Measurements from ENCODE around the gene GPC6.

DNA sequence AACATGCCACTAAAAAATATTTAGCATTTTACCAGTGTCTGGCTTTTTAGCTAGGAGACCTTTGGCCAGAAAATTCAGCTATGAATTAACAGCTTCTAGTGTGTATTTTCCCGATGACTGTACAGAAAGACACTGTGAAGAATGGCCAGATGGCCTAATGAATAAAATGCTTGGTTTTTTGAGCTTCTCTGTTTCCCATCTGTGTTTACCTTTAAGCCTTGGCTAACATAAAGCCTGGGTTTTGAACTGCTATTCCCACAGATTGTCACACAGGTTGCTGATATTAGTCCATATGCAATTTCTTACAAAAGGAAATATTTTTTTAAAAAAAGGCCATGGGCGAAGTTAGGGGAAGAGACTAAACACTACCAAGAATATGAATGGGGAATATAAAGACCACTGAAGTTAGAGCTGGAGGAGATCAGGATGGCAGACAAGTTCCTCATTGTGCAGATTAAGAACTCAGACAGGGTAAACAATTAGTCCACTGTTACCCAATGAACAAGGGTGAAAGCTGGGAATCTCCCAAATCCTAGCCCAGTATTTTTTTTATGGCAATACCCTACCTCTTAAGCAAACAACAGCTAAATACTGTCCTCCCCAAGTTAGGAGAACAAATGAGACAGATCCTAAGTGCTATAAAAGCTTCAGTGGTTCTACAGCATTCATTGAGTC is 1157.8 kb downstream of the GPC6 start:
- TF ChIP-seq, protein P1, sequence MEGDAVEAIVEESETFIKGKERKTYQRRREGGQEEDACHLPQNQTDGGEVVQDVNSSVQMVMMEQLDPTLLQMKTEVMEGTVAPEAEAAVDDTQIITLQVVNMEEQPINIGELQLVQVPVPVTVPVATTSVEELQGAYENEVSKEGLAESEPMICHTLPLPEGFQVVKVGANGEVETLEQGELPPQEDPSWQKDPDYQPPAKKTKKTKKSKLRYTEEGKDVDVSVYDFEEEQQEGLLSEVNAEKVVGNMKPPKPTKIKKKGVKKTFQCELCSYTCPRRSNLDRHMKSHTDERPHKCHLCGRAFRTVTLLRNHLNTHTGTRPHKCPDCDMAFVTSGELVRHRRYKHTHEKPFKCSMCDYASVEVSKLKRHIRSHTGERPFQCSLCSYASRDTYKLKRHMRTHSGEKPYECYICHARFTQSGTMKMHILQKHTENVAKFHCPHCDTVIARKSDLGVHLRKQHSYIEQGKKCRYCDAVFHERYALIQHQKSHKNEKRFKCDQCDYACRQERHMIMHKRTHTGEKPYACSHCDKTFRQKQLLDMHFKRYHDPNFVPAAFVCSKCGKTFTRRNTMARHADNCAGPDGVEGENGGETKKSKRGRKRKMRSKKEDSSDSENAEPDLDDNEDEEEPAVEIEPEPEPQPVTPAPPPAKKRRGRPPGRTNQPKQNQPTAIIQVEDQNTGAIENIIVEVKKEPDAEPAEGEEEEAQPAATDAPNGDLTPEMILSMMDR (IDR thresholded peaks at IDR 0.05; ENCODE audit: low read depth, low read length): no peak
- no peak for TF ChIP-seq EZH2phosphoT487 (IDR thresholded peaks at IDR 0.05; ENCODE audit: low read depth)
